H9 (cell line): Measurements from ENCODE around the gene KRT36. TPM values are rescaled to one million over a fixed set of nuclear protein-coding genes. Genes with fewer than 3 reads are reported as not detected.
A peak's percentile ranks its signal among the peaks of the same experiment; 100 is the strongest.

ENCODE experiments used
- DNase-seq: peaks from one replicate; pipeline ENCODE4 v3.0.0-alpha.2; 2017
- H2AFZ ChIP-seq: one replicate; pipeline ENCODE4 v1.6.1; 2013; ENCODE audit warnings: mild to moderate bottlenecking, low read length, control low read depth, moderate library complexity
- H2AK5ac ChIP-seq: 2 replicates; pipeline ENCODE4 v1.6.1; 2013; ENCODE audit warnings: low read length, control low read depth, mixed read lengths; ENCODE audit not compliant: insufficient read length
- H2BK120ac ChIP-seq: one replicate; pipeline ENCODE4 v1.6.1; 2013; ENCODE audit warnings: low read depth, mild to moderate bottlenecking, low read length, control low read depth, inconsistent platforms; ENCODE audit not compliant: poor library complexity, severe bottlenecking
- H2BK12ac ChIP-seq: 2 replicates; pipeline ENCODE4 v1.6.1; 2013; ENCODE audit warnings: low read length, control low read depth, mixed read lengths, low read depth; ENCODE audit not compliant: insufficient read length
- H2BK15ac ChIP-seq: 2 replicates; pipeline ENCODE4 v1.6.1; 2013; ENCODE audit warnings: low read depth, low read length, control low read depth
- H2BK20ac ChIP-seq: one replicate; pipeline ENCODE4 v1.6.1; 2013; ENCODE audit warnings: low read depth, mild to moderate bottlenecking, low read length, control low read depth, inconsistent platforms; ENCODE audit not compliant: poor library complexity, severe bottlenecking
- H2BK5ac ChIP-seq: 2 replicates; pipeline ENCODE4 v1.6.1; 2013; ENCODE audit warnings: low read length, control low read depth, mixed read lengths; ENCODE audit not compliant: insufficient read length
- H3K14ac ChIP-seq: 2 replicates; pipeline ENCODE4 v1.6.1; 2013; ENCODE audit warnings: low read length, control low read depth; ENCODE audit not compliant: insufficient read depth
- H3K18ac ChIP-seq: 2 replicates; pipeline ENCODE4 v1.6.1; 2013; ENCODE audit warnings: low read depth, mild to moderate bottlenecking, mixed read lengths, low read length, control low read depth; ENCODE audit not compliant: insufficient read length
- H3K23ac ChIP-seq: 2 replicates; pipeline ENCODE4 v1.6.1; 2013; ENCODE audit warnings: low read length, control low read depth, mixed read lengths, low read depth; ENCODE audit not compliant: insufficient read length
- H3K23me2 ChIP-seq: 2 replicates; pipeline ENCODE4 v1.6.1; 2013; ENCODE audit warnings: low read depth, mild to moderate bottlenecking, mixed read lengths, low read length, control low read depth; ENCODE audit not compliant: insufficient read length, poor library complexity, severe bottlenecking
- H3K27ac ChIP-seq: 2 replicates; pipeline ENCODE4 v1.5.1; 2013; ENCODE audit warnings: low read length, control low read depth, mixed read lengths, low read depth; ENCODE audit not compliant: insufficient read length
- H3K27me3 ChIP-seq: 2 replicates; pipeline ENCODE4 v1.6.1; 2013; ENCODE audit warnings: low read length, control low read depth, inconsistent platforms; ENCODE audit not compliant: insufficient read depth
- H3K4ac ChIP-seq: 2 replicates; pipeline ENCODE4 v1.6.1; 2013; ENCODE audit warnings: low read depth, mild to moderate bottlenecking, control low read depth, inconsistent platforms, low read length, moderate library complexity
- H3K4me1 ChIP-seq: 2 replicates; pipeline ENCODE4 v1.6.1; 2013; ENCODE audit warnings: low read length, control low read depth, inconsistent platforms; ENCODE audit not compliant: insufficient read depth
- H3K4me2 ChIP-seq: 2 replicates; pipeline ENCODE4 v1.6.1; 2013; ENCODE audit warnings: low read length, control low read depth, mixed read lengths; ENCODE audit not compliant: insufficient read length, insufficient read depth
- H3K56ac ChIP-seq: 2 replicates; pipeline ENCODE4 v1.6.1; 2013; ENCODE audit warnings: low read depth, mild to moderate bottlenecking, mixed read lengths, low read length, control low read depth; ENCODE audit not compliant: insufficient read length
- H3K79me1 ChIP-seq: 2 replicates; pipeline ENCODE4 v1.6.1; 2013; ENCODE audit warnings: low read depth, mild to moderate bottlenecking, moderate library complexity, low read length, control low read depth, inconsistent platforms; ENCODE audit not compliant: insufficient read depth, poor library complexity, severe bottlenecking
- H3K79me2 ChIP-seq: 2 replicates; pipeline ENCODE4 v1.6.1; 2013; ENCODE audit warnings: low read length, control low read depth, inconsistent platforms; ENCODE audit not compliant: insufficient read depth
- H3K9ac ChIP-seq: 2 replicates; pipeline ENCODE4 v1.6.1; 2013; ENCODE audit warnings: low read length, control low read depth, mixed read lengths; ENCODE audit not compliant: insufficient read length; ENCODE audit errors: extremely low read depth
- H3K9me3 ChIP-seq: one replicate; pipeline ENCODE4 v1.6.1; 2013; ENCODE audit warnings: low read depth, low read length, inconsistent platforms; ENCODE audit not compliant: control insufficient read depth
- H3T11ph ChIP-seq: one replicate; pipeline ENCODE4 v1.6.1; 2013; ENCODE audit warnings: mild to moderate bottlenecking, low read length, control low read depth, inconsistent platforms
- H4K20me1 ChIP-seq: one replicate; pipeline ENCODE4 v1.6.1; 2013; ENCODE audit not compliant: control insufficient read depth, insufficient read length, insufficient read depth
- H4K5ac ChIP-seq: 2 replicates; pipeline ENCODE4 v1.6.1; 2013; ENCODE audit warnings: low read depth, mild to moderate bottlenecking, mixed read lengths, low read length, control low read depth; ENCODE audit not compliant: insufficient read length
- H4K8ac ChIP-seq: replicated peaks from 2 replicates; pipeline ENCODE4 v1.6.1; 2013; ENCODE audit warnings: low read length, control low read depth, mixed read lengths, low read depth; ENCODE audit not compliant: insufficient read length
- H4K91ac ChIP-seq: 2 replicates; pipeline ENCODE4 v1.6.1; 2013; ENCODE audit warnings: low read depth, mild to moderate bottlenecking, moderate library complexity, mixed read lengths, low read length, control low read depth; ENCODE audit not compliant: insufficient read length
- H3K27ac Mint-ChIP-seq, 3 experiments: 2 replicates in 2 of 3; 3 replicates in 1 of 3; pipeline ENCODE4 v1.8.0; 2020 to 2021; ENCODE audit warnings: mixed read lengths in 3 of 3, mild to moderate bottlenecking in 1 of 3, moderate library complexity in 1 of 3
- H3K27me3 Mint-ChIP-seq: 2 replicates; pipeline ENCODE4 v1.8.0; 2021; ENCODE audit warnings: low read depth, mild to moderate bottlenecking, moderate library complexity, mixed read lengths
- H3K36me3 Mint-ChIP-seq, 3 experiments: 2 replicates in 2 of 3; 3 replicates in 1 of 3; pipeline ENCODE4 v1.8.0; 2020 to 2021; ENCODE audit warnings: low read depth in 3 of 3, mixed read lengths in 3 of 3; ENCODE audit not compliant: insufficient read depth in 1 of 3
- H3K4me1 Mint-ChIP-seq, 2 experiments: 2 replicates each; pipeline ENCODE4 v1.8.0; 2020; ENCODE audit warnings: mixed read lengths in 2 of 2
- H3K4me3 Mint-ChIP-seq, 2 experiments: 2 replicates in 1 of 2; 3 replicates in 1 of 2; pipeline ENCODE4 v1.8.0; 2020 to 2021; ENCODE audit warnings: mild to moderate bottlenecking in 2 of 2, mixed read lengths in 2 of 2, moderate library complexity in 1 of 2
- H3K9me3 Mint-ChIP-seq, 2 experiments: 2 replicates in 1 of 2; 3 replicates in 1 of 2; pipeline ENCODE4 v1.8.0; 2020; ENCODE audit warnings: mild to moderate bottlenecking in 2 of 2, mixed read lengths in 2 of 2, moderate library complexity in 1 of 2
- CTCF ChIP-seq: fragments of 200-600 bp; sonication (generic); conservative IDR thresholded peaks from 3 replicates; pipeline ENCODE4 v1.8.0; 2021; ENCODE audit warnings: antibody characterized with exemption, mild to moderate bottlenecking
- WGBS: extraction: QIAGEN DNeasy Blood & Tissue Kit; methylation state at CpG from one replicate; pipeline ENCODE4 v1.1.7; 2013; ENCODE audit warnings: missing lambda C conversion rate, low lambda C conversion rate, mixed read lengths; ENCODE audit not compliant: insufficient read length; ENCODE audit errors: extremely low coverage; 5-methylcytosine and 5-hydroxymethylcytosine counted together
- total RNA-seq: library from RNA; stranded (reverse); gene quantifications from 2 replicates; pipeline ENCODE4 v1.2.1, GENCODE V29; 2021

The KRT36 gene
- total RNA-seq, 1 experiment from 2014 or later = not detected

GRCh38 chr17:41524261-41524660 lies 34.6 kb upstream of the KRT36 start:
- H3K27me3 Mint-ChIP-seq = no peaks in the 10 kb centered on the region; the same call in none of the 2 replicates

More at GRCh38 chr17:41524261-41524660, 34.6 kb upstream of the KRT36 start:
- H2AFZ ChIP-seq = no peak overlapping the region
- H4K8ac ChIP-seq = no peak overlapping the region
- no peaks in the 10 kb centered on the region for H3K27me3 ChIP-seq
- no peak overlapping the region for H2BK12ac ChIP-seq
- Mint-ChIP-seq H3K36me3 (peaks cover 25 to 43% (median 37%) of the 10 kb centered on the region in 3 experiments; a peak in 6 of 7 replicates), H3K4me1 (peaks cover 40 to 49% of the 10 kb centered on the region in 2 experiments), H3K4me3 (no peak overlapping the region), H3K9me3 (no peaks in the 10 kb centered on the region), H3K27ac (peak overlapping the region in 1 of 3 experiments; percentile 70; a peak in 1 of 7 replicates)
- no peak overlapping the region for H3K4ac ChIP-seq
- H2AK5ac ChIP-seq = no peak overlapping the region
- H2BK20ac ChIP-seq = no peak overlapping the region
- H3K79me1 ChIP-seq = no peaks in the 10 kb centered on the region
- H4K5ac ChIP-seq = no peak overlapping the region
- no peaks in the 10 kb centered on the region for H4K20me1 ChIP-seq
- H3K9ac ChIP-seq = no peak overlapping the region
- peaks cover 4% of the 10 kb centered on the region; the same call in 1 of the 2 replicates for H3K79me2 ChIP-seq
- DNase-seq = no peak
- H3K27ac ChIP-seq = no peak overlapping the region
- H3K56ac ChIP-seq = no peak overlapping the region
- no peak overlapping the region for H2BK5ac ChIP-seq
- H3K4me1 ChIP-seq = no peaks in the 10 kb centered on the region; the same call in 1 of the 2 replicates
- H3K4me2 ChIP-seq = no peak overlapping the region
- no peak overlapping the region for H3K14ac ChIP-seq
- no peak overlapping the region for H3T11ph ChIP-seq
- H2BK15ac ChIP-seq = no peak overlapping the region
- H4K91ac ChIP-seq = no peak overlapping the region
- no peak overlapping the region for H3K18ac ChIP-seq
- H3K9me3 ChIP-seq = no peaks in the 10 kb centered on the region
- WGBS = no CpG with 5 or more reads among the region's 11 CpGs
- H3K23ac ChIP-seq = no peak overlapping the region
- H3K23me2 ChIP-seq = peaks cover 12% of the 10 kb centered on the region
- no peak for TF ChIP-seq CTCF
- H2BK120ac ChIP-seq = no peak overlapping the region
